ENCODE measurements around the gene GPR119. TPM values are rescaled to one million over a fixed set of nuclear protein-coding genes. Genes with fewer than 3 reads are reported as not detected.

Gene GPR119
- total RNA-seq, 1 experiment from 2014 or later, result not detected

- H3K9ac ChIP-seq (ENCODE audit: low read length), result no peak overlapping the region
- POLR2A ChIA-PET, result no interaction called here
- ATAC-seq (no peak), DNase-seq (ENCODE audit: low read depth, low spot score) (no peak)
- CTCF ChIA-PET, result no interaction called here
- no peaks in the 10 kb centered on the region for H4K20me1 ChIP-seq (ENCODE audit: insufficient read depth)
- H3K27ac ChIP-seq (ENCODE audit: low read depth, low read length), result no peak overlapping the region
- no peaks in the 10 kb centered on the region for H3K9me2 ChIP-seq (ENCODE audit: insufficient read depth)
- 0 out of 4 replicates have a peak, but pooled peaks cover 0 to 6% of the 10 kb centered on the region in 2 experiments for H3K36me3 ChIP-seq (ENCODE audit: control insufficient read depth in 1 of 2, insufficient read depth in 2 of 2, low read length in 2 of 2)
- no peak overlapping the region for H2AFZ ChIP-seq (ENCODE audit: low read depth, low read length, poor library complexity, severe bottlenecking)
- no peak overlapping the region for H3K4me2 ChIP-seq (ENCODE audit: low read length)
- no peaks in the 10 kb centered on the region for H3K4me1 ChIP-seq (ENCODE audit: control insufficient read depth in 1 of 2, insufficient read depth in 2 of 2, low read length in 2 of 2)
- BruUV-seq (replicated peaks), result no TSS peak
- RAD21 ChIA-PET (ENCODE audit: low non-redundant PET in 1 of 2, low total read pairs in 2 of 2, uncharacterized antibody in 2 of 2, unreplicated experiment in 2 of 2), result no interaction called here
- TF ChIP-seq, protein P1, sequence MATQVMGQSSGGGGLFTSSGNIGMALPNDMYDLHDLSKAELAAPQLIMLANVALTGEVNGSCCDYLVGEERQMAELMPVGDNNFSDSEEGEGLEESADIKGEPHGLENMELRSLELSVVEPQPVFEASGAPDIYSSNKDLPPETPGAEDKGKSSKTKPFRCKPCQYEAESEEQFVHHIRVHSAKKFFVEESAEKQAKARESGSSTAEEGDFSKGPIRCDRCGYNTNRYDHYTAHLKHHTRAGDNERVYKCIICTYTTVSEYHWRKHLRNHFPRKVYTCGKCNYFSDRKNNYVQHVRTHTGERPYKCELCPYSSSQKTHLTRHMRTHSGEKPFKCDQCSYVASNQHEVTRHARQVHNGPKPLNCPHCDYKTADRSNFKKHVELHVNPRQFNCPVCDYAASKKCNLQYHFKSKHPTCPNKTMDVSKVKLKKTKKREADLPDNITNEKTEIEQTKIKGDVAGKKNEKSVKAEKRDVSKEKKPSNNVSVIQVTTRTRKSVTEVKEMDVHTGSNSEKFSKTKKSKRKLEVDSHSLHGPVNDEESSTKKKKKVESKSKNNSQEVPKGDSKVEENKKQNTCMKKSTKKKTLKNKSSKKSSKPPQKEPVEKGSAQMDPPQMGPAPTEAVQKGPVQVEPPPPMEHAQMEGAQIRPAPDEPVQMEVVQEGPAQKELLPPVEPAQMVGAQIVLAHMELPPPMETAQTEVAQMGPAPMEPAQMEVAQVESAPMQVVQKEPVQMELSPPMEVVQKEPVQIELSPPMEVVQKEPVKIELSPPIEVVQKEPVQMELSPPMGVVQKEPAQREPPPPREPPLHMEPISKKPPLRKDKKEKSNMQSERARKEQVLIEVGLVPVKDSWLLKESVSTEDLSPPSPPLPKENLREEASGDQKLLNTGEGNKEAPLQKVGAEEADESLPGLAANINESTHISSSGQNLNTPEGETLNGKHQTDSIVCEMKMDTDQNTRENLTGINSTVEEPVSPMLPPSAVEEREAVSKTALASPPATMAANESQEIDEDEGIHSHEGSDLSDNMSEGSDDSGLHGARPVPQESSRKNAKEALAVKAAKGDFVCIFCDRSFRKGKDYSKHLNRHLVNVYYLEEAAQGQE (IDR thresholded peaks at IDR 0.05; ENCODE audit: low read depth), result no peak
- TF ChIP-seq ZFX (IDR thresholded peaks at IDR 0.05) (no peak), CBX3 (IDR thresholded peaks at IDR 0.05; ENCODE audit: low read depth) (no peak), YY1 (IDR thresholded peaks at IDR 0.05; ENCODE audit: extremely low read depth, insufficient replicate concordance, low read depth, low read length) (no peak), EZH2 (IDR thresholded peaks at IDR 0.05) (no peak), POLR2AphosphoS5 (IDR thresholded peaks at IDR 0.05; ENCODE audit: low read depth, low read length) (no peak), CEBPB (IDR thresholded peaks at IDR 0.05; ENCODE audit: low read depth) (no peak), ATF3 (IDR thresholded peaks at IDR 0.05) (no peak), MAX (IDR thresholded peaks at IDR 0.05) (no peak), SRF (IDR thresholded peaks at IDR 0.05; ENCODE audit: low read depth) (no peak), EGR1 (IDR thresholded peaks at IDR 0.05; ENCODE audit: low read depth) (no peak), JUND (IDR thresholded peaks at IDR 0.05) (no peak), ZNF274 (IDR thresholded peaks at IDR 0.05; ENCODE audit: low read depth, low read length) (no peak), SIN3A (IDR thresholded peaks at IDR 0.05; ENCODE audit: low read depth) (no peak), TCF7L2 (IDR thresholded peaks at IDR 0.05; ENCODE audit: borderline replicate concordance, extremely low read depth, insufficient read depth, insufficient read length) (no peak), POLR2A (IDR thresholded peaks at IDR 0.05; ENCODE audit: borderline replicate concordance, extremely low read depth, insufficient read depth, insufficient read length) (no peak), SP1 (IDR thresholded peaks at IDR 0.05; ENCODE audit: low read depth) (no peak), CTCF (IDR thresholded peaks at IDR 0.05 in 2 of 3, conservative IDR thresholded peaks at IDR 0.05 in 1 of 3; ENCODE audit: borderline replicate concordance in 1 of 3, insufficient read depth in 1 of 3, low read depth in 2 of 3, low read length in 2 of 3) (no peak), FOSL1 (IDR thresholded peaks at IDR 0.05; ENCODE audit: low read depth) (no peak), ZBTB33 (IDR thresholded peaks at IDR 0.05; ENCODE audit: extremely low read depth, insufficient replicate concordance, low read length) (no peak)
- intact Hi-C loops (cut with micrococcal nuclease), result no loop called here
- no peaks in the 10 kb centered on the region for H3K79me2 ChIP-seq (ENCODE audit: insufficient read depth, low read length)
- no peaks in the 10 kb centered on the region for H3K27me3 ChIP-seq (ENCODE audit: insufficient read depth, low read length)
- no peaks in the 10 kb centered on the region for H3K9me3 ChIP-seq (ENCODE audit: control insufficient read depth in 1 of 2, insufficient read depth in 1 of 2, low read depth in 1 of 2, low read length in 2 of 2)
- H3K4me3 ChIP-seq (replicated peaks in 1 of 2; ENCODE audit: low read depth in 1 of 2, low read length in 2 of 2), result no peak overlapping the region
Measured at GRCh38 chrX:130414800-130415199, 29.3 kb upstream of the GPR119 start.
